NCI-H2107 (cell line): ENCODE measurements around the gene EHBP1.

Experiments used
- DNase-seq: peaks from one replicate; lab custom pipeline; 2025; lab: John Stamatoyannopoulos, UW

Gene EHBP1

DNA sequence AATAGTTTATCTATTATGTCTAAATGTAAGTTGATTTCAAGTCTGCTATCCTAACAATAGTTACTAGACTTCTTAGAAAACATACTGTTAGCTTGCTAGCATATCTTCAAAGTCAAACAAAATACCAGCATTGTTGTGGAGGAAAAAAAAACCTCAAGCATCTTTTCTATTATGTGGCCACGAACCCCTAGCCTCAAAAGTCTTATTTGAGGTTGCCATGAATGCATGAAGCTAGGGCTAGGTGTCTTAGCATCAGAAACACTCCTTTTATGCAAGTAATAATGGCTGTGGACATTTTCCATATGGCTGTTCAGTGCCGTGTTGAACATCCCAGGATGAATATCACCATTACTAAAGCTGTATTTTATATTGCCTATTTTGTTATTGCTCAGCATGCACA lies 258.5 kb downstream of the EHBP1 start:
- no peak for DNase-seq

DNA sequence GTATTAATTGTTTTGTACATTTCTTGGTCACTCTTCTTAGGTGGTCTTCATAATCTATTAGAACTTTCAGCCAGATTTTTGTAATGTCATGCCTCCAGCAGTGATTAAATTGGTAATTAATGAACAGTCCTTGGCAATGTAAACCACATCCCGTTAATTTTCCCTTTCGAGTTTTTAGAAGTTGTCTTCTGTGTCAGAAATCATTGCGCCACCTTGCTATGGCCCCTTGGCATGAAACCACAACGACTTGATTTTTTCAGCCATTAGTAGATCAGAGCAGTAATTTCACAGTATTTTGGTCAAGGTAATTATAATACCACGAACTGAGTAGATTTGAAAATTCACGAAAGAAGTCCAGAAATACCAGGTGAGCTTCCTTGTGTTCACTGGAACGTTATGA lies 259.2 kb downstream of the EHBP1 start:
- no peak for DNase-seq

DNA sequence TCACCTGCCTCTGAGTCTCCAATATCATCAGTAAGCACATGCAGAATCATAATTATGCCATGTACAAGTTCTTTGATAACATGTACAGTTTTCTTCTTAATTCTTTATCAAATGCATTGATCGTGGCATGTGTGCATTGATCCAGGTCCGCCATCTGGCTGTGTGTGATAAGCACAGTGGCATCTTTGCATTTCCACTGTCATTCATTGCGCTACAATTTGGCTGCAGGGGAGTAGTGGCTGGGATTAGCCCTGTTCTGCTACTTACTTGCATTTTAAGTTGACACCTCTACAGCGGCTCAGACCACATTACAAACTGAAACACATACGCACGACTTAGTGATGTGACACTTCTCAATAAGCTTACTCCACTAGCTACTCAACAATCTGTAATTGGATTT lies 261.5 kb downstream of the EHBP1 start:
- DNase-seq = no peak

DNA sequence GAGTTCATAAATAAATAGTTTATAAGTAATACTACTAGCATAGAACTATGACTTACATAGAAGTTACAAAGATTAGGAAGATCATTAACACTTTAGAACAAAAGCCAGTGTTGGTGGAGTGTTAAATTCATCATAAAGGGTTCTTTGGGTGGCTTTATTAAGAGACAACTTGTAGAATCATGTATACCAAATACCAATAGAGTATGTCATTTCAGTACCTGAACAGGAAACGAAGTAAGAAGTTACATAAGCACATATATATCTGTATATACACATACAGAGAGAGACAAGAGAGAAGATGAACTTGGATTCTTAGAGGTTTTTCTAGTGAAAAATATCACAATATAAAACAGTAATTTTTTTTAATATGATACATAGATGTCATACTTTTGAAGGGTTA lies 262.7 kb downstream of the EHBP1 start:
- DNase-seq = no peak

DNA sequence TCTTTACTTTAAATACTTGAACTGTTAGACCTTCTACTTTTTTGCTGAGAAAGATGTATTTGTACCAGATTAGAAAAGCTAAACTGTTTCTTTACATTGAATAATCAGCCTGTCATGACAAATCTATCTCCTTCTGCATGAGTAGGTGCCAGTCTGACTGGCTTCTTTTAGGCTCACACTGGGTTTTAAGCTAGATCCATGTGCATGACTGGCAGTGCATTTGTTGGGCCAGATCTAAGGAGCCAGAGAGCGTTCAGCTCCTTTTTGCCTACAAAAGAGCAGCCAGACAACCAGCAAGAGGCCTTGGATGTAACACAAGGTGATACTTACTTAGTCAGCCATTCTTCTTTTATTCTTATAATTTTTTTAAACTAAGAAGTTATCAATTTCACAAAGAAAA lies 263.2 kb downstream of the EHBP1 start:
- no peak for DNase-seq

DNA sequence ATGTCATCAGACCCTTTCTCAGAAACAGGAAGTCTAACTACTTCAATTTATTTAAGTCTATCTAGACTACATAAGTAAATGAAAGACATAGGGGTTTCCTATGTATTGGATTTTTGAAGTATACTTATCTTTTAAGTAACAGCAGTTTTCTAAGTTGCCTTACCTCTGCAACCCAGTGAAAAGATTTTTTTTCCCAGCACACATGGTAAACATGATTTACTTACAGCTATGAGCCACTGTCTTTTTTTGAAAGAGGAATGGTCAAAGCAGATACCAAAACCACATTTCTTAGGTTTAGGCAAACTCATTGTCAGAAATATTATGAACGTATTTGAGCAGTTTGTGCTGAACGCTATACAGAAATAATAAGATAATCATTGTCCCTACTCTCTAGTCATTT lies 266.4 kb downstream of the EHBP1 start:
- no peak for DNase-seq

DNA sequence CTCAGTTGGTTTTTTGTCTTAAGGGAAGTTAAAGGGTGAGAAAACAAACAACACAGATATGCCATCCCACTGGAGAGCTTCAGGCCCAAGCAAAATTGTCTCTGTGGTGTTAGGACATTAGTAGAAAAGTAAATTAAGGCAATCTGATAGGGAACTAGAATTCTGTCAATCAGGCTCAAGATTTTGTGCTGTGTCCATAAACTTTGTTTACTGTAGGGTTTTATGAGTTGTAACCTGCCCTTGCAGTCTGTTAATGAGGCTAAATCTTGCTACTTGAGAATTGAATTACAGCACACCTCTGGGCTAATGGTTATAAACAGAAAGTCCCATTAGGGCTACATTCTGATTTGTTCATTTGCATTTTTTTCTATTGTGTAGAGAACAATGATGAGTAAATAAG lies 267.1 kb downstream of the EHBP1 start:
- no peak for DNase-seq

DNA sequence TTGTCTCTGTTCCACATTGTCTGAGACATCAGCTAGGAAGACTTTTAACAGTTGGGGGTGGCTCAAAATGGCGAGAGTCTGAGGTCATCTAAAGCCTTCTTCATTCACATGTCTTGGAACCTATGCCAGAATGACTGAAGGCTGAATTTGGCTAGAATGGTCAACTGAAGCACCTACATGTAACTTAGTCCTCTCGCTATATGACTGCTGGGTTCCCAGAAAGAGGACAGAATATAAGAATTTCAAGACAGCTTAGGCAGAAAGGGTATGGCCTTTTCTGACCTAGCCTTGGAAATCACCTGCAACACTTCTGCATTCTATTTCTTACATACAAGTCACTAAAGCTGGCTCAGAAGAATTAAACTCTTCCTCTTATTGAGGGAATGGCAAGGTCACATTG lies 269.5 kb downstream of the EHBP1 start:
- no peak for DNase-seq

DNA sequence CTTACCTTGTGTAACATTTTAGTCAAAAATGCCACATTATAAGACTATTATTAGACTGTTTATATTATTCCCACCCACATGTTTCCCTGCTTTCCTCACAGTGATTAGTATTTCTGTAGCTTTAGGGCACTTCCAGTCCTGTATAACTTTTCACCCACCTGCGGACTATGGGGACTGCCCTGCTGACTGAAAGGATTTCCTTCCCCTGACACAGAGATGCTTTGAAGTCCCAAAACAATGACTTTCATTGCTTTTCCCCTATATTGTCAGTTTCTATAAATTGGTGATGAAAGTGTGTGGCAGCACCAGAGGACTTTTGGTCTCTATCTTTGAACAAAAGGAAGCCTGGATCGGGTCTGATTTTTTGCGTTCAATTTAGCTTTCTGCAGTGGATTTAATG lies 286.1 kb downstream of the EHBP1 start:
- DNase-seq = no peak

DNA sequence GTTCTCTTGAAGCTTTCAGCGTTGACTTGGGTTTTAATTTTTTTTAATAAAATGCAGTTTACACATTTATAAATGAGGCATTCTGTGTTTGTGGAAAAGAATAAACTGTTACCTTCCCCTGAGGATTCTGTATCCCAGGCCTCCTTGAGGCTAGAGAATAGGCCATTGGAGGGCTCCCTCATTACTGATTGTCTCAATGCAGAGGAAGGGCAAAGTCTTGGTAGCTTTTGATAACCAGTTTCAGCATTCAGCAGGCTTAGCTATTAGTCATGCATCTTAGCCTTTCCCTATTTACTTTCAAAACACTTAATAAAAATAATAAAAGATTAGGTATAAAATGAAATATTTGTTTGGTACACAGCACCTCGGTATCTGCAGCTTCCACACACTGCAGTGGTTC lies 287.0 kb downstream of the EHBP1 start:
- DNase-seq = no peak

DNA sequence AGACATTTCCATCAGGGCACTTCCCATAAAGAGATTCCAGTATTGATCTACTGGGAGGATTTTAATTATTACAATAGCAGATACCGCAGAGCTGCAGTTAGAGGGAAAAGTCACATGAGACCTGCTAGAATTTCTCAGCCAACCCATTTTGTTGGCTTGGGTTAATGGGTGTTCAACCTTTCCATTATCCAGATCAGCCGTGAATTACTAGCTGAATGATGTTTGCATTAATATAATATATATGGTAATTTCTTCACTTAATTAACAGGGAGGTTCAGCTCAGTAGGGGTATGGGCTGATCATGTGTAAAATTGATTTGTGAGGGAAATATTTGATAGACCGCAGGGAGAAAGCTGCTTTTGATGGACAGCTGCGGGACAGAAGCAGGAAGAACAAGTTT lies 288.7 kb downstream of the EHBP1 start:
- no peak for DNase-seq

DNA sequence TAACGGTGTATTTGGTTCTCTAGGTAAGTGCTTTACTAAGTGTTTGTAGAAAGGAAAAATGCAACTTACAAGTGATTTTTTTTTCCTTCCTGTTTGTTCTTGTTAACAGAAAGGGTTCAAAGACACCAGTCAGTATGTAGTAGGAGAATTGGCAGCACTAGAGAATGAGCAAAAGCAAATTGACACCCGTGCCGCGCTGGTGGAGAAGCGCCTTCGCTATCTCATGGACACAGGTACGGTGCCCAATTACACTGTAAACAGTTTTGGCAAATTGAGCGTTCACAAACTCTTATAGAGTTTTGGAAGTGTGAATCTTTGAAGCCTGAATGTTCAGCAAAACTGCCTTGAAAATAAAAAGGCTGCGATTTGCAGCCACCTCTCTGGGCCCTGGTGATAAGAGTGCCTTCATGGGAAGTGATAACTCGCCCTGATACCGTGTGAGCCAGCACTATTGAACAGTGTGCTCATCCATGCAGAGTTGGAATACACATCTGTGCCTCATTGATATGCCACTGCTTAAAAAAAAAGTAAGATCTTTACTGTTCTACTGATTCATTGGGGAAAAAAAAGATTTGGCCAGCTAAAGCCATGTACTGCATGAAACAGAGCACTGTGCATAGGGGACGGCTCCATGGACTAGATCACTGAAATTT lies 291.1 kb downstream of the EHBP1 start:
- no peak for DNase-seq

DNA sequence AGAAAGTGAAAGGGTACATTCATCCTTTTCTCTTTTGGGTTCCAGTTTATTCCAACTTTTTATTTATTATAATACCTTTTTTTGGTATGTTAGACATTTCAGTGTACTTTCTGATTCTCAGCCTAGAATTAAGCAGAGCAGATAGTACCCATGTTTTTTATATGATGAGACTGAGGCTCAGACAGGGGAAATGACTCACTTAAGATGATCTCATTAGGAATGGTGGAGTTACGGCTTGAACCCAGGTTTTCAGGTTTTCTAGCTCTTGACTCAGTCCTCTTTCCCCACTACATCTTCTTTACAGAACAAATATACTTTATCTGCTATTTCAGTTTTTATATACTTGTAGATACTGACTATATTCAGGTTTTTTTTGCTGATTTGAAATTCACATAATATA lies 293.4 kb downstream of the EHBP1 start:
- no peak for DNase-seq

DNA sequence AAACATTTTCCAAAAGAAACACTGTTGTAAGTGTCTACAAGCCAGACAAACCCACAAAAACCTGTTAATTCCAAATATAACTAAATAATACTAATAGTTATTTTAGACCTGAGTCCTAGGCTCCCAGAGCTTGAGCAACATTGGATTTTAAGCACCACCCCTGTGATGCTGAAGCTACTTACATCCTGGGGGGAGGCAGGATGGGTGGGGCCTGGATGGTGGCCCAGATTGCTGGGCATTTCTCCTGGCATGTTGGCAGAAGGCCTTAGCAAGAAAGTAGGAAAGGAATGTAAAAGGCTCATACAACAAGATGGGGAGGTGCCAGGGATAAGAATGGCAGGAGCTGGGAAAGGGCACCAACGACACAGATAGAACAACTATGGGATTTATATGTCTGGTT lies 294.4 kb downstream of the EHBP1 start:
- no peak for DNase-seq

DNA sequence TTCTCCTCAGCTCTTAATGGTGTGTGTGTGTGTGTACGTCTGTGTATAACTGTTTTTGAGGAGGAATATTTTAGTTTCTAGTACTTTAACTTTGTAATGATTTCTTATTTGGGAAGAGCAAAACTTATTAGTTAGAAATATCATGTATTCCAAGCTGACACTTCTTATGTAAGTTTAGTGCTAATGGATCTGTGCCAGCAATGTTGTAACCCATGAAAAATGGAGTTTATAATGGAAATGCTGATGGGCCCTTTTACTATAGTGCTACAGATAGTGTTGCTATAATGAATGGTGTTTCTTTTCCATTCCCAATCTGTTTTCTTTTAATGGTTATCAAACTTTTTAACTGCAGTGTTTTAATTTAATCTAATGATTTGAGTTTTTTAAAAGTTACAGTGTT lies 295.3 kb downstream of the EHBP1 start:
- no peak for DNase-seq

DNA sequence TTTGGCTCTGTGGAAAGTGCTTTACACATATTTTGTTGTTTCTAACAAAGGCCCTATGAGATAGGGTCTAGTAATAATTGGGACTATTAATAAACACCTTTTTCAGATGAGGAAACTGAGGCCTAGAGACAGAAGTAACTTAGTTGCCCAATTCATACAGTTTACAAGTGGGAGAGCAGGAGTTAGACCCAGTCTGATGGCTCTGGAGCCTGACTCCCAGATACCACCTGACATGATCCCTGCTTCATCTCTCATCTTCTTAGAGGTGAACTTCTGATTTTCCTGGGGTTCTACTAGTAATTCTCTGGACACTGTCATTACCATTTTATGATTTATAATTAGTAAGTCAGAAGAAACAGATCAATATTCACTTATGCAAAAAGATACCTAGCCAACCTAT lies 296.1 kb downstream of the EHBP1 start:
- no peak for DNase-seq

DNA sequence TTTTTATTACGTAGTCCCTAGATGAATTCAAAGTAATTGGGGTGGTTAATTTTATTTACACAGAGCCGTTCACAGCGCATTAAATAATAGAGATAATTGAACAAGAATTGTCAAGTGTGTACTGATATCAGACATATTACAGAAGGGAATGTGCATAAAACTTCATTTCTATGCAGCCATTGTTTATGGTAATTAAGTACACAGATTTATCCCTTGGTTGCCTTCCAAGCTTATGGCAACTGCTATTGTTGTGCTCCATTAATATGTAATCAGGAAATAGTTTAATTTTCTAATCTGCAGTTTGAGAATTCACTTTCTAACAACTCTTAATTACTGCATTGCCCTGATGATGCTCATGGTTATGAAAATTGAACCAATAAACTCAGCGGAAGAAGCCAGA lies 297.8 kb downstream of the EHBP1 start:
- no peak for DNase-seq

DNA sequence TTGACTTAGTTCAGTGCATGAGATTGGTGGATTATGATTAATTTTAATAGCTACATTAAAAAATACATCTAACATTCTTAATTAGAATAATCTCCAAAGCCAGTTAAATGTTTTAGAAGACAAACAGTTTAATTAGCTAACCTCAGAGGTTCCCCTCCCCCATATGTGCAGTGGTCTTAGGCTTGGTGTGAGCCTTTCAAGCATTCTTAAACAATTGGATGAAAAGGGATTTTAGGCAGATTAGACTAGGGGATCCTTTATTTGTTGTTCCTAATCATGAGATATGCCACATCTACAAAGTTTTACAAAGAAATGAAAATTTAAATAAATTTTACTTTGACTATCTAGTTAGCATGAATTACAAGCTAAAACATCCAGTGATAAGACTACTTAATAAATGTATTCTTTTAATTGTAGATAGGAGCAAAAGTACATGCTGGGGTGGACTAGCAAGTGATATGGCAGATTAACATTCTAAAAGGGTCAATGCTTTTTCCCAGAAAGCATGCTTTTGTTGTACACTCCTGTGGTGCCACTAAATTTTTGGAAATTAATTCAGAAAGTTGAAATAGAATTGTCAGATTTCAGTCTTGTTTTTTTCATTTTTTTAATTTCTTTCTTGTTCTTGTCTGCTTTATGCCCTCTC lies 302.4 kb downstream of the EHBP1 start:
- DNase-seq = no peak

DNA sequence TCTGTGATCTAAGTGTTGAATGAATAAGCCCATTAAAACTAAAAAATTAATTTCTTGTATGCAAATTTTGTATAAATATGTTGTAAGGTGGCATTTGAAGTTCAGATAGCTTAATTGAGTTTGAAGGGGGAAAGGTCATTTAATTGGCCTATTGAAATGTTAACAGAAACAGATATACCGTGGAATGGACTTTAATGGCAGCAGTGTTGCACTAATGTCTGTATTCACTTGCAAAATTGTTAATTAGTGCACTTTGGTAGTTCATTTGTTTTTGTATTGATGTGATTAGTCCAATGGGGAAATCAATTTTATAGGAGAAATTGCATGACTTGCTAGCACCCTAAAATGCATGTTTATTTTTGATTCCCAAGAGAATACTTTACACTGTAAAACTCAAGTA lies 303.3 kb downstream of the EHBP1 start:
- DNase-seq = no peak

DNA sequence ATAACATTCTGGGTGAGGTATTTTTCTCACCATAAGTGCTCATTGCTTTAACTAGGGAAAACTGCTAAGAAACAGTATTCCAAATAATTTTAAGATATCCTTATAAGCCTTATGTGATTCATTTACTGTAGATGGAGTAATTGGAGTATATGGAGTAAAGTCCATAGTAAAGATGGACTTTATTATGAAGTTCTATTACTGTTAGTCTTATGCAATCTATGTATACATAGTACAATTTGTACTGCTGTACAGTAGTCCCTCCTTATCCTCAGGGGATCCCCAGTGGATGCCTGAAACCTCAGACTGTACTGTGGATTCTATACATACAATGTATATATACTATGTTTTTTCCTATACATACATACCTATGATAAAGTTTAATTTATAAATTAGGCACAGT lies 304.0 kb downstream of the EHBP1 start:
- DNase-seq = no peak

DNA sequence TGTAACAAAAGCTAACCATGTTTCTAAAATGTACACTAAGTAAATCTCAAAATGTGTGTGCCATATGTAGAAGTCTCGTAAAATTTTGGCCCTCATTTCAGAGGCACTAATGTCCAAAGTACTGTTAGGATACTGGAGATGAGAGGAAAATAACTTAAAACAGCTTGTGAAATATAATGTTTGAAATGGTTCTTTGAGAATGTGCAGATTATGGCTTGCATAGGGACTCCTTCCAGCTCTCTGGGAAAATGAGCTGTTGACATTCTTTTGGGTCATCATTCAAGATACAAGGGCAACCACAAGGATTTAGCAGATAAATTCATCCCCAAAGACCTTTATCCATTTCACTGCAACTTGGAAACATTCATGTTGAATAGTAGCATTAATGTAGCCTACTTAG lies 307.0 kb downstream of the EHBP1 start:
- DNase-seq = no peak

DNA sequence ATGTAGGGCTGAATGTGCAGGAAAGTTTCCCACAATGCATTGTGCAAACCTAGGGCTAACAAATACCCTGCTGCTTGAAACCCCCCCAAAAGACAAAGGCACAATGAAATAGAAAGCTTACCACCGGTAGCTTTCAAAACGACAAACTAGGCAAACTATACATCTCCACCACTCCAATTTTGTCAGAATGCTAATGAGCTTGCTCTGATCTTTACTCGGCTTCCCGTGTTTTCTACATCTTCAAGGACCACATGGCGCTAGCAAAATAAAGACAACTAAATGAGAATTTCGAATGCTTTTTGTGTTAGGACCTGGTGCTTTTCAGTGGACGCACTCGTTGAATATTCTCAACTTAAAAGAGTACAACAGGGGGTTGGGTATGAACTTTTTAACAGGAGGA lies 307.9 kb downstream of the EHBP1 start:
- no peak for DNase-seq

DNA sequence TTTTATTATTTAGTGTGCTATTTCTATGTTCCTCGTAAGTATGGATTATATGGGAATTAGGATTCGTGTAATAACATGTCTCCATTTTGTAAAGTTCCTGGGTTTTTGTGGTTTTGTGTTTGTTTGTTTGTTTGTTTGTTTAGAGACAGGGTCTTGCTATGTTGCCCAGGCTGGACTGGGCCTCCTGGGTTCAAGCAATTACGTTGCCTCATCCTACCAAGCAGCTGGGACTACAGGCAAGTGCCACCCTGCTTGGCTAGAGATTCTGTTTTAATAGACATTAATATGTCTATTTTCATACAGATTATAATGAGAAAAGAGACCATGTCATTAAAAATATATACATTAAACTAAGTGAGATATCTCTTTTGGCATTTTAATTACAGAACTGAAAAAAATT lies 309.9 kb downstream of the EHBP1 start:
- no peak for DNase-seq

DNA sequence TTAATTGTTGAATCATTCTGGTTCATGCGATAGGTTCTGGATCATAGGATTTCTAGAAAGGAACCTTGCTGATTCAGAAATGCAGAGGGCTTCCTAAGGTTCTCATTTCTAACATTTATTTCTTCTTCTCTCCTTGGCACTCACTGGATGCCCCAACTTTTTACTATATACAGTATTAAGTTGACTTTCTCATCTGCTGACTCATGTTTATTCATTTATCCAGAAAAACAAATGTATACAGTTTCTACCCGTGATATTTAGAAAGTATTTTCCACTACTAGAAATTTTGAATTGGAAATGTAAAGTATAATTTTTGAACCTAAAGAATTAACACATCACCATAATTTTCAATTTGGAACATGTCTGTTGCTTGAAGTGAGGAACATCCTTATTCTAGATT lies 312.9 kb downstream of the EHBP1 start:
- DNase-seq = no peak
